NCI-H526 (cell line): ENCODE results near the gene STK11IP.
A peak's percentile ranks its signal among the peaks of the same experiment; 100 is the strongest.

Experiments
- DNase-seq, 2 experiments: peaks; one replicate each; lab custom pipeline; 2025; lab: John Stamatoyannopoulos, UW

The STK11IP gene, protein sequence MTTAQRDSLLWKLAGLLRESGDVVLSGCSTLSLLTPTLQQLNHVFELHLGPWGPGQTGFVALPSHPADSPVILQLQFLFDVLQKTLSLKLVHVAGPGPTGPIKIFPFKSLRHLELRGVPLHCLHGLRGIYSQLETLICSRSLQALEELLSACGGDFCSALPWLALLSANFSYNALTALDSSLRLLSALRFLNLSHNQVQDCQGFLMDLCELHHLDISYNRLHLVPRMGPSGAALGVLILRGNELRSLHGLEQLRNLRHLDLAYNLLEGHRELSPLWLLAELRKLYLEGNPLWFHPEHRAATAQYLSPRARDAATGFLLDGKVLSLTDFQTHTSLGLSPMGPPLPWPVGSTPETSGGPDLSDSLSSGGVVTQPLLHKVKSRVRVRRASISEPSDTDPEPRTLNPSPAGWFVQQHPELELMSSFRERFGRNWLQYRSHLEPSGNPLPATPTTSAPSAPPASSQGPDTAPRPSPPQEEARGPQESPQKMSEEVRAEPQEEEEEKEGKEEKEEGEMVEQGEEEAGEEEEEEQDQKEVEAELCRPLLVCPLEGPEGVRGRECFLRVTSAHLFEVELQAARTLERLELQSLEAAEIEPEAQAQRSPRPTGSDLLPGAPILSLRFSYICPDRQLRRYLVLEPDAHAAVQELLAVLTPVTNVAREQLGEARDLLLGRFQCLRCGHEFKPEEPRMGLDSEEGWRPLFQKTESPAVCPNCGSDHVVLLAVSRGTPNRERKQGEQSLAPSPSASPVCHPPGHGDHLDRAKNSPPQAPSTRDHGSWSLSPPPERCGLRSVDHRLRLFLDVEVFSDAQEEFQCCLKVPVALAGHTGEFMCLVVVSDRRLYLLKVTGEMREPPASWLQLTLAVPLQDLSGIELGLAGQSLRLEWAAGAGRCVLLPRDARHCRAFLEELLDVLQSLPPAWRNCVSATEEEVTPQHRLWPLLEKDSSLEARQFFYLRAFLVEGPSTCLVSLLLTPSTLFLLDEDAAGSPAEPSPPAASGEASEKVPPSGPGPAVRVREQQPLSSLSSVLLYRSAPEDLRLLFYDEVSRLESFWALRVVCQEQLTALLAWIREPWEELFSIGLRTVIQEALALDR

DNA sequence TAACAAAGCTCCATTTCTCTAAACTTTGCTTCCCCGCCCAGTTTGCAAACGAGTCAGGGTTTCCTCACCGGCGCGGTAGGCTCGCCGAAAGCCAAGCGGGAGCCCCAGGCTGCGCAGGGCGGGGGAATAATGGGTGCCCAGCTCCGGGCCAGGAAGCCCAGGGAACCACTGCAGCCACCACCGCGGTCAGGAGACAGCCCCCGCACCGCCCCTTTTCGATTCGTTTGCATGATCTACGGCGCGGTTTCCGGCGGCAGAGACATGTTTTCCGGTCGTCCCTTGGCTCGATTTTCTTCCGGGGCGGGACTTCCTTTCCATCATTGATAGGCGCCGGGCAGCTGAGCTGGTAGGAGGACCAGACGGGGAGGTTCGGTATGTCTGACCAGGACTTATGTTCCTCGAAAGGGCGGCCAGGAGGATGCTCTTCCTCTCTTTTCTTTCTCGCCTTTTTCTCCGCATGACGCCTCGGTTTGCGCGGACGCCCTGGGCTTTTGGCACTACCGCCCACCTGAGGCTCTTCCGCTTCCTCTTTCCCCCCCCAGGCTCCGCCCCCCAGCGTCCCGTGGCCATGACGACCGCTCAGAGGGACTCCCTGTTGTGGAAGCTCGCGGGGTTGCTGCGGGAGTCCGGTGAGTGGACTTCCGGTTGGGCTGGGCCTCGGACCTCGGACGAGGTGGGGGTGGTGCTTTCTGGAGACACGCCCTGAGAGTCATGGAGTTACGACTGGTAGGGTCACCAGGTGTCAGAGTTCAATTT lies at the start of gene STK11IP:
STK11IP (plus strand) TSS at position 306 of the 756 bp plus-strand sequence; CDS start at position 569, 263 bp downstream.
- peak; percentile 95 to 98 for DNase-seq

DNA sequence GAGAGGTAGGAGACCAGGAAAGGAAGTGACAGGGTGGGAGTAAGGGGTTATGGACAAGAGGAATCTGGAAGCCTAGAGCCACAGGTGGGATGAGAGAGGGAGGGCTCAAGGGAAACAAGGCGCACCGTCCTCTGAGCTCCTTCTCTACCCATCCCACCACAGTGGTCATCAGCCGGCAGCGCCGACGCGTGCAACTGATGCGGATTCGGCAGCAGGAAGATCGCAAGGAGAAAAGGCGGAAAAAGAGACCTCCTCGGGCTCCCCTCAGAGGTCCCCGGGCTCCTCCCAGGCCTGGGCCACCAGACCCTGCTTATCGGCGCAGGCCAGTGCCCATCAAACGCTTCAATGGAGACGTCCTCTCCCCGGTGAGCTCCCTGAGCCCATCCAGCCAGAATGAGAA lies 48.7 kb upstream of the STK11IP start:
- no peak for DNase-seq

DNA sequence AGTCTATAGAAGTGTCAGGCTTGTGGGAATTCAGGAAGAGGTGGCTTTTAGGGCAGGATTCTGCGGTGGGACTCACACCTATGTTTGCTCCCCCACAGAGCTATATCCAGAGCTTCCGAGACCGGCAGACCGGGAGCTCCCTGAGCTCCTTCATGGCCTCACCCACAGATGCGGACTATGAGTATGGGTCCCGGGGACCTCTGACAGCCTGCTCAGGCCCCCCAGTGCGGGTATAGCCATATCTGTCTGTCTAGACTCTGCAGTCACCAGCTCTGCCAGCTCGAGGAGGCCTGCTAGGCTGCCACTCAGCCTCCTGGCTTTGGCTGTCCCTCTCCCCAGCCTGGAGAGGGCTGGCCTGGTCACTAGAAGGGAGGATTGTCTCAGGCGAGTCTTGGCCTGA lies 48.0 kb upstream of the STK11IP start:
- no peak for DNase-seq

DNA sequence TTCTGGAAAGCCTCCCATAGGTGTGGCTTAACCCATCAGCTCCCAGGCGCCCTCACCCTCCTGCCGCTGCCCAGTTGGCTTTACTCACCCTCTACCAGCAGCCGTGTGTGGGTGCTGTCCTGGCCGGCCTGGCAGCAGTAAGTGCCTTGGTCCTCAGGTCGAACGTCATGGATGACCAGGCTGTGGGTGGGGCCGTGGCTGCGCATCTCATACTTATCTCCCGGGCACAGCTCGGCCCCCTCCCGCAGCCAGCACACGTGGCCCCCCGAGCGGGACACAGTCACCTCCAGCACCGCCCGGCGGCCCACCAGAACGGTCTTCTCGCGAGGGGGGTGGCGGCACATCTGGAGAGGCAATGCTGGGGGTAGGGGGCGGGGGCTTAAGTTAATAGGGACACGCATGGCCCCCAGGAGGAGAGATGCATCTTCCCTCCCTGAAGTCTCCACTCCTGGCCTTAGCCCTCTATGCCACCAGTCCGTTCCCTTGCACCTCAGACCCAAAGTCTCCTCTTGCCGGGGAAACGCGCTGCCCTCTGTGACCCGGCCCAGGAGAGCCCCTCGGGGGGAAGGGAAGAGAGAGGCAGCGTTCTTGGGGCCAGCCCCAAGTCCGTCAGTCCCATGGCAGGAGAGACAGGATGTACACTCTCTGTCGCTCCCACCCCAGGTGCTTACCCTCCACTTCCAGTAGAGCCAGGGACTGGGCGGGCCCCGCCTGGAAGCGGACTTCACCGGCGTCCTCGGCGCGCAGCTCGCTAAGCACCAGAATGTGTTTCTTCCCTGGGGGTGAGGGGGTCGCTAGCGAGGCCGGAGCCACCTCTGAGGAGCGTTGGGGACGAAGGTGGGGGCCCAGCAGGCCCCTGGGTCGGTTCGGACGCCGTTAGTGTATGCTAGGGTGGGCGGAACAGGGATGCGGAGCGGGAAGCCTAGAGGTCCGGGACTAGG lies 45.9 kb upstream of the STK11IP start:
- DNase-seq: peak; percentile 57 to 70

DNA sequence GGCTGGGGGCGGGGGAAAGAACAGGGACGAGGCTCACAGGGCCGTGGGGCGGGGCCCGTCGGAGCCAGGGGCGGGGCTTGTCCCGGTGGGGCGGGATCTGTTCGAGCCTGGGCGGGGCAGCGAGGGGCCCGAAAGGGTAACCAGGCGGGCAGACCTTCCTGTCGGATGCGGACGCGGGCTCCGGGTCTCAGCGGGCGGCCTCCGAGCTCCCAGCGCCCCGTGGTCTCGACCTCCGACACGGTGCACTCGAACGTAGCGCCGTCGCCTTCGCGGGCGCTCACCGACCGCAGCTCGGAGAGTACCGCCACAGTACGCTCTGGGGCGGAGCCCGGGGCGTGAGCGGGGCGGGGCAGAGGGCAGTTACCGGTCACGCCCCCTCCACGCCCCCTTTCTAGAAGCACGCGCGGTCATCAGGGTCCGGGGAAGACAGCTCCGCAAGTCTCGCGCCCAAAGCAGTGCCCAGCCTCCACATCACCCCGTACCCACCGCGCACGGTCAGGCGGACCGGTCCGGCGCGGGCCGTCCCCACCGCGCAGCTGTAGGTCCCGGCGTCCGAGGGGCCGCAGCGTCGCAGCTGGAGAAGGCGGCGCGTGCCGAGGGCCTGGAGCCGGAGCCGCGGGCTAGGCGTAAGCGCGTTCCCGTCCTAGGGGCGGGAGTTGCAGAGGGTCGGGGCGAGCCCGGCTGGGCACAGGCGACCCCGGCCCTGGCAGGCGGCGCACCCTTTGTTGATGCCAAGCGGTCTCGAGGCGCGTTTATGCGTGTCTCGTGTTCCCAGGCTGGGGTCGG lies 45.1 kb upstream of the STK11IP start:
- peak; percentile 79 to 95 for DNase-seq

DNA sequence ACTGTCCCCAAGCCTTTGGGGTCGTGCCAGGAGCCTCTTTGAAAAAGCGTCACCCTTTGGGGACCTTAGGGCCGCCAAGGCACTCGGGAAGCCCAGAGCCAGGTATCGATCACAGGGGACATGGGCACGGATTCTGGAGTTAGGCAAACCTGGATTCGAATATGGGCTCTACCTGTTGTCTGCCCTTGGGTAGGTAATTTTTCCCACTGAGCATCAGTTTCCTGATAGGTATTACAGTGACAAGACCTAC lies 44.6 kb upstream of the STK11IP start:
- DNase-seq: no peak

DNA sequence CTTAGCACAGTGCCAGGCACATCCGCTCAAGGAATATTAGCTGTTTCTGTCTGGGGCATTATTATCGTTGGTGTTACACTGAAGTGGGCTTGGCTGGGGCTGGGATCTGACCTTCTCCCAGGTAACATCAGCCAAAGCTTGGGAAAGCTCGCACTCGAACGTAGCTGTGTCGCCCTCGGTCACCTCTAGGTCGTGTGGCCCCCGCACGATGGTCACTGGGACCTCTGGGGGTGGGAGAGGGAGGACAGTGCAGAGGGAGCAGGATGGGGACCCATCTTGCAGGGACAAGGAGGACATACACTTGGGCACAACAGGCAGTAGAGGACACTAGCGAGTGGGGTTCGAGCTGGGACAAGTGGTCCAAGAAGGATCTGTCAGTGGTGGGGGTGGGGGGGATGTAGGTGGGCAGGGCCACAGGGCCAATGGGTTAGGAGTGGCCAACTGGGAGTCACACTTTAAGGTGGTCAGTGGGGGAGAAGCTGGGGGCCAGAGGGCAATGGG lies 44.1 kb upstream of the STK11IP start:
- DNase-seq: no peak

DNA sequence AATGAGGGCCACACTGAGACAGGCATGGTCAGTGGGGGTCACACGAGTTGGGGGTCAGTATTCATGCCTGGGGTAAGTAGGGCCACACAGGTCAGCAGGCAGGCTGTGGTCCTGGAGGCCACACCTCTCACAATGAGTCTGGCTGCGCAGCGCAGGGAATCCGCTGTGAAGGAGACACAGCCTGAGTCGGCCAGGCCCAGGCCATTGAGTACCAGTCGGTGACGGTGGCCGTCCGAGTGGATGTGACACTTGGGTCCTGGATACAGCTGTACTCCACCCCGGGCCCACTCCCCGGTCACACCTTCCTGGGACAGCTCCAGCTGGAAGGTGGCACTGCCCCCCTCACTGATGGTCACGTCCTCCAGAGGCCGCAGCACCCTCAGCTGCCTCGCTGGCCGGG lies 43.3 kb upstream of the STK11IP start:
- DNase-seq: no peak

DNA sequence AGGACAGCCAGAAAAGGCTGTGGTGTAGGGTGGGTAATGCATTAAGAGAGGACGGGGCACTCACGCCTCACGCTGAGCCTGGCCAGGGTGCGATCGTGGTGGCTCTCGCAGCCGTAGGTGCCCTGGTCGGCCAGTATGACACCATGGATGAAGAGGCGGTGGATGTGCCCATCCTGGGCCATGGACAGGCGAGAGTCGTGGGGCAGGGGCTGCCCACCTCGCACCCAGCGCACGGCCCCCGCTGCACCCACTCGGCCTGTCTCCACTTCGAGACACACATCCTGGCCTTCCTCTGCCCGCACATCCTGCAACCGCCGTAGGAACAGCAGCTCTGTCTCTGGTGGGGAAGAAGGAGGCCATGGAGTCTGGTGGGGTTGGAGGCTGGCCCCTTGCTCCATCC lies 41.7 kb upstream of the STK11IP start:
- DNase-seq: no peak

DNA sequence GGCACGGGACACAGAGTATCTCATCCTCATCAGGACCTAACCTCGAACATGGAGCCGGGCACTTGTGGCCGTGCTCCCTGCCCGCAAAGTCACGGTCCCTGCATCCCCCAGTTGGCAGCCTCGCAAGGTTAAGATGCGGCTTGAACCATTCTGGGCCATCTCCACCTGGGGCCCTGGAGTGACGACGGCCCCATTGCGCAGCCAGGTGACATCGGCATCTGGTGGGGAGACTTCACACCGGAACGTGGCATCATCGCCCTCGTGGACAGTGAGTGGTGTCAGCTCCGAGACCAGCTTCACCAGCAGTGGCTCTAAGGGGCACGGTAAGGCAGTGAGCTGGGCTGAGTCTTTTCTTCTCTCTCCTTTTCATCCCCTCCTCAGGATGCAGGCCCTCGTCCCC lies 41.2 kb upstream of the STK11IP start:
- DNase-seq: no peak

DNA sequence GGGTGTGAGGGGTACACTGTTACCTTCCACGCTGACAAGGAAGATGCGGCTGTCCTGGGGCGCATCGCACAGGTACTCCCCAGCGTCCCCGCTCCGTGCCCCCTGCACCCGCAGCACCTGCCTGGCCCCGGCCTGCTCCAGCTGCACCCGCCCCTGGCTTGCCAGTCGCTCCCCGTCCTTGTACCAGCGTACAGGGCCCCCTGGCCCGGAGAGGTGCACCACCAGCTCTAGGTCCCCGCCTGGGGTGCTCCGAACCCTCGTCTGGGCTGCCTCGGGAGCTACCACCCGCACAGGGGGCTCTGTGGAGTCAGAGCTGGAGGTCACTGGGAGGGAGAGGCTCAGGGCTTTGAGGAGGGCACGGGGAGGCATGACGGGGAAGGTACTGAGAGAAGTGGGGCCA lies 40.3 kb upstream of the STK11IP start:
- no peak for DNase-seq

DNA sequence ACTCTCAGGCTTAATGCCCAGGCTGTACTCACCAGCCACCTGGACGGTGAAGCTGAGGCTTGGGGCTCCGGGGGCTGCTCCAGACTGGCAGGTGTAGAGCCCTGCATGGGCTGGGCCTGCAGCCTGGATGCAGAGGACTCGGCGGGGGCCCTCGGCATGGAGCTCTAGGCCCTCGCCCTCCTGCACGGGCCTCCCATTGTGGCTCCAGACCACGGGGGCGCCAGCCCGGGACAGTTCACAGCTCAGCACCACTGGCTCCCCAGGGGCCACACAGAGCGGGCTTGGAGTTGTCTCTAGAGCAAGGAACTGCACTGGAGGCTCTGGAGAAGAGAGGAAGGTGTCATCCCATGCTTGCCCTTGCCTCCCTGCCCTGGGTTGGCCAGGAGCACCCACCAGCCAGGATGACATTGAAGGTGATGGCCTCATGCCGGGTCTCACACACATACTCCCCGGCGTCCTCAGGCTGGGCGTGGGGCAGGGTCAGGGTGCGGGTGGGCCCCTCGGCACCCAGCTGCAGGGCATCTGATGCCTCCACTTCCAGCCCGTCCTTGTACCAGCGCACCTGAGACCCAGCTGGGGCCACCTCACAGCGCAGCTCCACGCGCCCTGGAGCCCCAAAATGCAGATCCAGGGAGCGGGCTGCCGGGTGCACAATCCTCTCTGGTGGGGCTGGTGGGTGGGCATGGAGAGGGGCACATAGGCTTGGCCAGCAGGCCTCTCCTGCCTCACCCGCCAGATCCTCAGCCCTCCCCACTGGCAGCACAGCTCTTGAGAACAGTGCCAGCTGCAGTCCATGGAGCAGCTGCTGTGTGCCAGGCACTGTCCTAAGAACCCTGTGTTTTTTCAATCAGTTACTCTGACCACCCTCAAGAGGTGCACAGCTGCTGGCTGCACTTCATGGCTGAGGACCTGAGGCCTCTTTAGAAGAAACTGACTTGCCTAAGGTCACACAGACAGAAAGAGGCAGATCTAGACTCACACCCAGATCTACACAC lies 39.6 kb upstream of the STK11IP start:
- no peak for DNase-seq

DNA sequence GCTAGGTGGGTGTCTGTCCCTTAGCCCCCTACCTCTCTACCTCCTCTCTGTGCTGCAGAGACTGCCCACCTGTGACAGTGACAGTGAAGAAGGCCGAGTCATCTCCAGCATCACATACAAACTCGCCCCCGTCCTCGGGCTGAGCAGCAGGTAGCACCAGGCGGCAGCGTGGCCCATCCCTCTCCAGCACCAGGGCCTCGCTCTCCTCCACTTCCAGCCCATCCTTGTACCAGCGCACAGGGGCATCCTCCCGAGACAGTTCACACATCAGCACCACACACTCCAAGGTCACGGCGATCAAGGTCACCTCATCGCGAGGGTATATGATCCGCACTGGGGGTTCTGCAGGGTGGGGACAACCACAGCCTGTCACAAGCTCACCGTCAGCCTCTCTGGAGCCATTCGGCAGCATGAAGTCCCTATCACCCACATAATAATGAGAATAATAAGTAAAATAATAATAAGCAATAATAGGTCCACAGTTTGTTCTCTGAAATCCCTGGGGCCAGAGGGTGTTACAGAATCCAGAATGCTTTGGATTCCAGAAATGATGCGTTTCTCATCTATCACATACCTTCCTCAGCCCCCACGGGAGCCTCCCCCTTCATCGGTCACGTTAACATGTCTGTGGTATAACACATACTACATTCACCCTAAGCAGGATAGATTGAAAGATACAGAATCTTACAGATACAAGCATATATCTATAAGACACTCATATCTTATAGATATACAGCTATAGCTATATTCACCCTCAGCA lies 38.3 kb upstream of the STK11IP start:
- DNase-seq: no peak

DNA sequence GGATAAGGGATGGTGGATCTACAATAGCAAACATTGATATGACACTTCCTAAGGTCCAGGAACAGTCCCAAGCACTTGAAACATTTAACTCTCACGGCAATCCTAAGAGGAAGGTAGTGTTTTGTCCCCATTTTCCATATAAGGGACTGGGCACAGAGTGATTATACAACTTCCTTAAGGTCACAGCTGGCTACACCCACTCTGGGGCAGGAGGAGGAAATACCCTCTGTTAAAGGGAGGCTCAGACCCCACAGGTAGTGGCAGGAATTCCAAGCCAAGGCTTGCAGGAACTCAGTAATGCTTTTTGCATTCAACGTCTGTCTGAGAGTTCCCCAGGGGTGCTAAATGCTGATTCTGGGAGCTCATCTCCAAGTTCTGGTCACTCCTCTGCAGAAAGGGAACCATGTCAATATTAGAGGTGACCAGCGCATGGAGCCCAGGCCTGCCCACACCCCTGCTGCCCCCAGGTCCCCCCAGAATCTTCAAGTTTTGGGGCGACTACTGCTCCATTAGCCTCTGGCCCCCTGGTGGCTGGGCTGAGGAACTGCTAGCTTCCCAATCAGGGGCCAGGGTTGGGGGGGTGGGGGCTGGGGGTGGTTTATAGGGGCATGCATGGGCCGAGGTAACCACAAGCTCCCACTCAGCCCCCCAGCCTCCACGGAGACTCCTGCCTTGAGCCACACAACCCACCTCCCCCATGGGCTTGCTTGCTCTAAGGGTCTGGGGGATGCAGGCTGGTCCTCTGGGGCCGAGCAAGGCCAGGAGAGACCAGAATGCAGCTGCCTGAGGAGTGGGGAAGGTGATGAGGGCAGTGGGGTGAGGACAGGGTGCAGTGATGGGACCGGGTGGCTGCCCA lies 37.4 kb upstream of the STK11IP start:
- no peak for DNase-seq

DNA sequence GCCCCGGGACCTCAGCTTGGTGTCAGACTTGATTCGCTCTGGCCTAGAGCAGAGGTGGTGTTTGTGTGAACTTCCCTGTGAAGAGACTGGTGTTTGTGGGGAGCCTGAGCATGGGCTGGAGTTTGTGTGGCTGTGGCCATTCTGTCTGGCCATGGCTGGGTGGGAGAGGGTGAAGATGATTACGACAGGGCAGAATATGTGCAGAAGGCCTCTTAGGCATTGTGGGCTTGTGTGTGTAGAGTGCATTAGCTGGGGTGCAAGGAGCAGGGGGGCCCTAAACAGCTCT lies 36.8 kb upstream of the STK11IP start:
- DNase-seq: no peak

DNA sequence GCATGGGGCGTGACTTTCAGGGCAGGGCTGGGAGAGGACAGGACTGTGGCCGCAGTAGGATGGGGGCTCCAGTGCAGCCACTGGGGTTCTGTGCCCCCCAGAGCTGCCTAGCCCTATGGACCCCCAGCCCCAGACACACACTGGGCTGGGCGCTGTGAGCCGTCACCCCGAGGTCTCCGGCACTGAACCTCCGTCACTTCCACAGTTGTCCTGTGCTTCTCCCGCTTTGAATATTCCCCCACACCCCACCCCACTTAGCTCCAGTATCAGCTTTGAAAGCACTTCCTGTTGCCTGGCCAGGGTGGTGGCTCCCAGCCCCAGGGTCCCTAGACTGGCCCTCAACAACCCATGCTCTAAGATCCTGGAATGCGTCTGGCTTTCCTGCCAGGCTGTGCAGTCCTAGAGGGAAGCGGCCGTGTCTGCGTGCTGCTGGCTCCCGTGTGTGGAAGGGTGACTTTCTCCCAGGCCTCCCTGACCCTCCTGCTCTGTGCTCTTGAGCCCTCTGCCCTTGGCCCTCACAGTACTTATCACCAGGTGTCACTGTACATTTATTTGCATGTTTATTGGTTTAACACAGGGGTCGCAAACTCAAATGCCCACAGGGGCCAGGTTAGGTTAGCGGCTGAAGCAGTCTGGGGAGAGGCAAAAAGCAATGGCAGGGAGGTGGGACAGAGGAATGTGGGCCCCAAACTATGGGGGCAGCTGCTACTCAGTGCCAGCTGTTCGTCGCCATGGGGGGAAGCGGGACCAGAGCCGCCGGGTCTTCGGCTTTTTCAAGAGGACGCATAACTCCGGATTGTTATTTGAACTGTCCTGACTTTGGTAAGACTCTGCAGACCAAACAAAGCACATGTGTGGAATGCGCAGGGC lies 36.2 kb upstream of the STK11IP start:
- DNase-seq: peak; percentile 25 to 75
